Adipocyte (in vitro differentiated cells): ENCODE results near the gene CLDN20.

Experiments used
- DNase-seq: peaks from one replicate; pipeline ENCODE4 v3.0.0-alpha.2; 2015; ENCODE audit warnings: low read depth
- H3K27me3 ChIP-seq: replicated peaks from 2 replicates; pipeline ENCODE4 v1.7.0; 2013; ENCODE audit warnings: mild to moderate bottlenecking, low read length, moderate library complexity; ENCODE audit not compliant: control insufficient read depth, insufficient read depth
- H3K36me3 ChIP-seq: 2 replicates; pipeline ENCODE4 v1.7.0; 2013; ENCODE audit warnings: low read length, mild to moderate bottlenecking, moderate library complexity; ENCODE audit not compliant: control insufficient read depth, insufficient read depth, severe bottlenecking
- H3K4me1 ChIP-seq: 2 replicates; pipeline ENCODE4 v1.7.0; 2013; ENCODE audit warnings: mild to moderate bottlenecking, low read length, moderate library complexity; ENCODE audit not compliant: control insufficient read depth, insufficient read depth
- H3K4me3 ChIP-seq: 2 replicates; pipeline ENCODE4 v1.7.0; 2013; ENCODE audit warnings: mild to moderate bottlenecking, low read length, moderate library complexity
- H3K9ac ChIP-seq: 2 replicates; pipeline ENCODE4 v1.7.0; 2013; ENCODE audit warnings: mild to moderate bottlenecking, low read length, moderate library complexity
- H3K9me3 ChIP-seq: 2 replicates; pipeline ENCODE4 v1.7.0; 2013; ENCODE audit warnings: mild to moderate bottlenecking, low read length, moderate library complexity; ENCODE audit not compliant: control insufficient read depth

Gene CLDN20

DNA sequence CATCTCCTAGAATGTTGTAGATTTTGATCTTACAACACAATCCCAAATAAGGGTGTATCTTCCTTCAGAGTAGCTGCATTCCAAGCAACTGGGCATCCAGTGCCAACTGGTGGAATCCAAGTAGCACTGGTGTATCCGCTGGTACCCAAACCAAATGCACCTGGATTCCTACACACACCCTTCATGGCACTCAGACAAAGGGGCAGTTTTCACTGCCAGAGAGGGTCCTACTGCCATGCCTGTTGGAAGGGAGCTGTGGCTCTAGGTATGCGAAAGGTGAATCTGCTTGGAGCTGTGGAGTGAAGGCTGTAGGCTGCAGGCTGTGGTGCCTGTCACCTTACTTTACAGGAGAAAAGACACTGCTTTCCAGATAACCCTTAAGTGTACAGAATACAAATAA, 17.0 kb upstream of the CLDN20 start:
- Histone ChIP-seq H3K9me3 (no peaks in the 10 kb centered on the region), H3K9ac (no peak overlapping the region), H3K27me3 (no peaks in the 10 kb centered on the region), H3K4me1 (peaks cover 5% of the 10 kb centered on the region), H3K36me3 (peaks cover 3% of the 10 kb centered on the region), H3K4me3 (no peak overlapping the region)
- no peak for DNase-seq

GRCh38 chr6:155247618-155248007, 16.2 kb upstream of the CLDN20 start:
- DNase-seq, result peak; percentile 14
- H3K36me3 ChIP-seq, result peaks cover 3% of the 10 kb centered on the region

GRCh38 chr6:155248008-155249001, 15.5 kb upstream of the CLDN20 start:
- no peak overlapping the region for H3K9ac ChIP-seq
- no peak overlapping the region for H3K4me3 ChIP-seq
- no peaks in the 10 kb centered on the region for H3K27me3 ChIP-seq
- peak; percentile 72 for DNase-seq
- H3K36me3 ChIP-seq, result peaks cover 3% of the 10 kb centered on the region
- H3K9me3 ChIP-seq, result no peaks in the 10 kb centered on the region
- peaks cover 5% of the 10 kb centered on the region for H3K4me1 ChIP-seq

More at GRCh38 chr6:155247618-155248007, 16.2 kb upstream of the CLDN20 start:
- Histone ChIP-seq H3K27me3 (no peaks in the 10 kb centered on the region), H3K4me3 (no peak overlapping the region), H3K4me1 (peaks cover 5% of the 10 kb centered on the region), H3K9ac (no peak overlapping the region), H3K9me3 (no peaks in the 10 kb centered on the region)

GRCh38 chr6:155250701-155251381, 13.0 kb upstream of the CLDN20 start:
- H3K4me3 ChIP-seq, result no peak overlapping the region
- H3K36me3 ChIP-seq, result peaks cover 10% of the 10 kb centered on the region
- no peaks in the 10 kb centered on the region for H3K27me3 ChIP-seq
- no peak overlapping the region for H3K9ac ChIP-seq
- DNase-seq, result no peak
- H3K9me3 ChIP-seq, result no peaks in the 10 kb centered on the region
- H3K4me1 ChIP-seq, result peaks cover 5% of the 10 kb centered on the region

DNA sequence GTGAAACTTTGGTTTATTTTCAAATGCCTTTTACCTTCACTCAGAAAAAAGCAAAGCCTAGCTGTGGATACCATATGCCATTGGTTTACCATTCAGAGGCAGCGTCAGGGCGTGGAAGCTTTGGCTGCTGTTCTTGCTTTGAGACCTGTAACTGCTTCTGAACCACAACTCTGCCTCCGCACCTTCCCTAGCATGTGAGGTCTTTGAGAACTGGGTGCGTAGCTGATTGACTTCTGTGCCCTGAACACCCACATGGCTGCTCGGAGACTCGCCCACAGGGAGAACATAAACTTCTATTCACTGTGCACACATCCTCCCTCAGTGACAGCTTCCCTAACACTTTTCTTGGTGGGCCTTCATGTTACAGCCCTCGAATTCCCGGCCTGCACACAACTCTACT, 11.2 kb upstream of the CLDN20 start:
- peaks cover 12% of the 10 kb centered on the region for H3K36me3 ChIP-seq
- H3K27me3 ChIP-seq, result no peaks in the 10 kb centered on the region
- no peak for DNase-seq
- no peak overlapping the region for H3K4me3 ChIP-seq
- H3K4me1 ChIP-seq, result peaks cover 5% of the 10 kb centered on the region
- H3K9me3 ChIP-seq, result no peaks in the 10 kb centered on the region
- no peak overlapping the region for H3K9ac ChIP-seq

- Histone ChIP-seq H3K27me3 (no peaks in the 10 kb centered on the region), H3K36me3 (peaks cover 13% of the 10 kb centered on the region)
- no peak for DNase-seq
These were observed 10.5 kb upstream of the CLDN20 start for GRCh38 chr6:155253337-155253736.

DNA sequence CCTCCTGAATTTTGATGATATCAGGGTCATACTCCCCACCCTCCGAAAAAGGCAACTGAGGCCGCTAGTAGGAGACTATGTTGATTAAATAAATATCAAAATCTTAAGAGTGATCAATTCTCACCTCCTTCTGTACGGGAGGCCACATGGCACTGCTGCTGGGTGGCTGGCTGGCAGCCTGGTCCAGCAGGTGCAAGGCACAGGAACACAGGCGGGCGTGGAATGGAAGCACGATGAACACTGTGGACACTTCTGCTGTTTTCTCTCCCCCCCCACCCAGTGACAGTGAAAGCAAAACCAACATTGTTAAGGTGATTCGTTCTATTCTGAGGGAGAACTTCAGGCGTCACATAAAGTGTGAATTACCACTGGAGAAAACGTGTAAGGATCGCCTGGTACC, 9.7 kb upstream of the CLDN20 start:
- Histone ChIP-seq H3K9ac (no peak overlapping the region), H3K4me1 (no peaks in the 10 kb centered on the region), H3K9me3 (no peaks in the 10 kb centered on the region), H3K36me3 (peaks cover 13% of the 10 kb centered on the region), H3K4me3 (no peak overlapping the region), H3K27me3 (no peaks in the 10 kb centered on the region)
- DNase-seq, result no peak

More at GRCh38 chr6:155253337-155253736, 10.5 kb upstream of the CLDN20 start:
- no peaks in the 10 kb centered on the region for H3K9me3 ChIP-seq
- H3K4me1 ChIP-seq, result no peaks in the 10 kb centered on the region
- H3K4me3 ChIP-seq, result no peak overlapping the region
- H3K9ac ChIP-seq, result no peak overlapping the region

- no peak for DNase-seq
- H3K4me3 ChIP-seq, result no peak overlapping the region
- H3K27me3 ChIP-seq, result no peaks in the 10 kb centered on the region
- no peaks in the 10 kb centered on the region for H3K9me3 ChIP-seq
- H3K9ac ChIP-seq, result no peak overlapping the region
- peaks cover 19% of the 10 kb centered on the region for H3K36me3 ChIP-seq
- no peaks in the 10 kb centered on the region for H3K4me1 ChIP-seq
These were observed 7.6 kb upstream of the CLDN20 start for GRCh38 chr6:155256122-155256795.

DNA sequence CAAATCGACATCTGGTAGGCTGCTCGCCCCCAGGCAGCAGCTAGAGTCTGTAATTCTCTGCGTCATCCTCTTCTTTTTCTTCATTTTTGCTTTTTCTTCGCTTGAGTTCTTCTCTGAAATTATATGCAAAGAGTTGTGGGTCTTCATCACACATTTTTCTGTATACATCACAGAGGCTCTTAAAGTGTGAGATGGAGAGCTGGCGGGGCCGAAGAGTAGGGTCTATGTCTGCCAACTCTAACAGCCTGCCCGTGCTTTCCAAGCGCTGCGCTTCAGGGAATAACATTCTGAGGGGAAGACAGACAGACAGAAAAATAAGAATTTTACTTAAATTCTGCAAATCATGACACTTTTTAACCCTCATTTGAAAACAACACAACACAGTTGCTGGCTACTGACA, 6.0 kb upstream of the CLDN20 start:
- no peak for DNase-seq
- H3K9me3 ChIP-seq, result no peaks in the 10 kb centered on the region
- H3K9ac ChIP-seq, result no peak overlapping the region
- no peak overlapping the region for H3K4me3 ChIP-seq
- H3K4me1 ChIP-seq, result no peaks in the 10 kb centered on the region
- peaks cover 19% of the 10 kb centered on the region for H3K36me3 ChIP-seq
- H3K27me3 ChIP-seq, result no peaks in the 10 kb centered on the region

DNA sequence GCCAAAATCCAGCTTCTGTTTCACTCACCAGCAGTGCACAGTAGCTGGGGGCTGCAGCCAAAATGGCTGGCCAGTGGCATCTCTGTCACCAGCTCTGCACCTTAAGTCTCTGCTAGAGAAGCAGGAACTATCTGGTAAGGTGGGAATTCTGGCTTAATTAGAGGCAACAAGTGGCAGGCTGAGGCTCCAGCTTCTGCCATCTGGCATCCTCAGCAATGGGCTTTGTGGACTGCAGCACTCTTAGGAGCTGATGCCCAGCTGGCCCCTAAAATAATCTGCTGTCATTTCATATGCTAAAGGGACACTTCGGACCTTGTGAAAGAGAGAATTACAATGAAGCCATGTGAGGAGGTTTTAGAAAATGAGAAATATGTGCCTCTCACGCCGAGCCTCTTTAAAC, 4.6 kb upstream of the CLDN20 start:
- DNase-seq, result no peak
- no peak overlapping the region for H3K4me3 ChIP-seq
- H3K9ac ChIP-seq, result no peak overlapping the region
- peaks cover 19% of the 10 kb centered on the region for H3K36me3 ChIP-seq
- no peaks in the 10 kb centered on the region for H3K4me1 ChIP-seq
- H3K9me3 ChIP-seq, result no peaks in the 10 kb centered on the region
- no peaks in the 10 kb centered on the region for H3K27me3 ChIP-seq

DNA sequence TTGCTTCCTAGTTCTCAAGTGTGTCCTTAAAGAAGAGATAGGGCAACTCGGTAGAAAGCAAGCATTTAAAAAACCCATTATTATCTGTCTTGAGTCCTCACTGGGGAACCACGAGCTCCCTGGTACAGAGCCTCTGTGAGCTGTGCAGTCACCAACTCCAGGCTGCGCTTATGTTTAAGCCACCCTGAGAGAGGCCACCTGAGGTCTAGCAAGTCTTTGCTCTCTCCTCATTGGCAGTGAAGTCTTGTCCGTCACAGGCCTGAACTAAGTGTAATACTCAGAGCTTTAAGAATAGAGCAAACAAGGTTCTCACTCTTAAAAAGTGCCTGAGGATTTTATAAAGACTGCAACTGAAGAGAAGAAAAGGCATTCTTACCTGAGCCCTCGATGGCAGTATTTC, 3.9 kb upstream of the CLDN20 start:
- H3K27me3 ChIP-seq, result no peaks in the 10 kb centered on the region
- peaks cover 3% of the 10 kb centered on the region for H3K4me1 ChIP-seq
- no peak overlapping the region for H3K9ac ChIP-seq
- H3K9me3 ChIP-seq, result no peaks in the 10 kb centered on the region
- no peak for DNase-seq
- peaks cover 15% of the 10 kb centered on the region for H3K36me3 ChIP-seq
- H3K4me3 ChIP-seq, result no peak overlapping the region
